Adrenal gland (tissue), 5 donors: Measurements from ENCODE around the gene ZMYM2.

Experiments used
- CTCF ChIP-seq, 6 experiments: fragments of 450-650 bp in 4 of 6; fragments of 200-600 bp in 2 of 6; sonication (generic) in 1 of 6; IDR thresholded peaks; 1 replicate in 5 of 6; 2 replicates in 1 of 6; pipeline versions ENCODE4 v1.5.1 to v1.8.0; 2016 to 2021; ENCODE audit warnings: antibody characterized with exemption in 6 of 6, mild to moderate bottlenecking in 2 of 6, moderate library complexity in 1 of 6
- POLR2A ChIP-seq, 2 donors: fragments of 450-650 bp; IDR thresholded peaks; one replicate each; pipeline ENCODE4 v1.6.1; 2017; ENCODE audit warnings: antibody characterized with exemption in 2 of 2, mild to moderate bottlenecking in 2 of 2, moderate library complexity in 1 of 2
- donor health status: DM: no; HTN: no; CAD: no.

DNA sequence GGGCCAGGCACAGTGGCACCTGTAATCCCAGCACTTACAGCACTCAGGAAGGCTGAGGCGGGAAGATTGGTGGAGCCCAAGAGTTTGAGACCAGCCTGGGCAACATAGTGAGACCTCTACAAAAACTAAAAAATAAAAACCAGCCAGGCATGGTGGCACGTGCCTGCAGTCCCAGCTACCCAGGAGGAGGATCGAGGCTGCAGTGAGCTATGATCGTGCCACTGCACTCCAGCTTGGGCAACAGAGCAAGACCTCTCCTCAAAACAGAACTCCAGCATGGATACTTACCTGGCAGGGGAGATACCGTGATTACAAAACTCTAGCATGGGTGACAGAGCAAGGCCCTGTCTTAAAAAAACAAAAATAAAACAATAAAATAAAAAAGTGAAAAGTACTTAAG is 107.0 kb downstream of the ZMYM2 start:
- TF ChIP-seq CTCF (IDR thresholded peaks at IDR 0.05), result no peak
- no peak for TF ChIP-seq POLR2A (IDR thresholded peaks at IDR 0.05)
